NCI-H524 (cell line): ENCODE data around the gene CORO2B.

Experiments used
- DNase-seq, 2 experiments: peaks; one replicate each; lab custom pipeline; 2025; lab: John Stamatoyannopoulos, UW

Gene CORO2B

GRCh38 chr15:68572309-68572708 lies 6.5 kb upstream of the CORO2B start:
- DNase-seq = no peak

- no peak for DNase-seq
Observed at GRCh38 chr15:68572921-68573320, 5.9 kb upstream of the CORO2B start.

- DNase-seq = peak in 1 of 2 experiments; percentile 33
Observed at GRCh38 chr15:68574046-68574445, 4.7 kb upstream of the CORO2B start.

- no peak for DNase-seq
Observed at GRCh38 chr15:68574629-68575028, 4.2 kb upstream of the CORO2B start.

GRCh38 chr15:68576235-68576892 lies 2.4 kb upstream of the CORO2B start:
- peak; percentile 98 to 99 for DNase-seq

GRCh38 chr15:68578175-68578979 lies 416 bp upstream of the CORO2B start:
- peak; percentile 60 to 82 for DNase-seq

GRCh38 chr15:68580026-68580882 lies 1.5 kb downstream of the CORO2B start:
- DNase-seq = peak in 1 of 2 experiments; percentile 44

- DNase-seq = no peak
Observed at GRCh38 chr15:68580883-68581155, 2.0 kb downstream of the CORO2B start.

GRCh38 chr15:68581725-68582124 lies 2.9 kb downstream of the CORO2B start:
- DNase-seq = peak; percentile 72 to 90

- DNase-seq = no peak
Observed at GRCh38 chr15:68582236-68582635, 3.4 kb downstream of the CORO2B start.

GRCh38 chr15:68582864-68583263 lies 4.1 kb downstream of the CORO2B start:
- DNase-seq = no peak

GRCh38 chr15:68583321-68583720 lies 4.5 kb downstream of the CORO2B start:
- DNase-seq = peak in 1 of 2 experiments; percentile 76

- DNase-seq = no peak
Observed at GRCh38 chr15:68583936-68584755, 5.4 kb downstream of the CORO2B start.

- peak; percentile 92 to 97 for DNase-seq
Observed at GRCh38 chr15:68584756-68585573, 6.2 kb downstream of the CORO2B start.

- peak in 1 of 2 experiments; percentile 30 for DNase-seq
Observed at GRCh38 chr15:68585574-68586273, 6.9 kb downstream of the CORO2B start.

- DNase-seq = no peak
Observed at GRCh38 chr15:68586274-68586961, 7.6 kb downstream of the CORO2B start.

GRCh38 chr15:68587769-68588385 lies 9.1 kb downstream of the CORO2B start:
- no peak for DNase-seq

- DNase-seq = no peak
Observed at GRCh38 chr15:68589053-68589452, 10.3 kb downstream of the CORO2B start.
